Middle frontal gyrus (tissue), 1 donor: Measurements from ENCODE around the gene SHISA3.

Experiments used
- DNase-seq: peaks from one replicate; pipeline ENCODE4 v3.0.0-alpha.2; 2015; ENCODE audit warnings: low spot score; ENCODE audit errors: extremely low spot score

SHISA3 gene

DNA sequence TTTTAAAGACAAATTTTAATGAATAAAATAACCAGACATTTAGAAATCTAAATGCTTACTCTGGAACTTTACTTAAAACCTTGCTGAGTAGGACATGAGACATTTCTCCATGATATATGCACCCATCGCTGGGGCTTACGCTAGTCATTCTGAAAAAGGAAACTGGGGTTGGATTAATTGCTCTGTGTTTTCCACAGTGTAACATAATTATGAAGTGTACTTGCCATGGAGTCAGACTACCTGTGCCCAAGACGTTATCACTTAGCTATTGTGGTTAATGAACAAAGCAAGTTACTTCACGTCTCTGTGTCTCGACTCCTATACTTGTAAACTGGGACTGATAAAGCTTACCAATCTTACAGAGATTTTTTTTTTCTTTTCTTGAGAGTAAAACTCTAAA is 47.8 kb downstream of the SHISA3 start:
- DNase-seq, result no peak

DNA sequence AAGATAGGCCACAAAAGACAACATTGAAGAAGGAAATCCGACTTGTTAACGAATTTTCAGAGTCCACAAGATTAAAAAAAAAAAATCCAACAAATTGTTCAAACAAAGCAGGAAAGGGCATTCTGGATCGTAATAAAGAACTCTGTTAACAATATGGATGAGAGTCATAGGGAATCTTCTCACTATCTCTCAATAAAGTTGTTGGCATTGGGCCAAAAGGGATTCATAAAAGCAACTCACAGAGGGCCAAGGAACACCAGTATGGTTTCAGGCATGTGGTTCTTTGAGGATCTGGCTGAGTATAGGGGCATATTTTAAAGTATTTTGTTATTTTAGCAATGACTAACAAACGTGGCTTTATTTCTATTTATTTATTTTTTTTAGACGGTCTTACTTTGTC is 49.5 kb downstream of the SHISA3 start:
- DNase-seq, result no peak
